Fibroblast of skin of right biceps (primary cell): ENCODE measurements around the gene ZFAND4.
"Not testable (repeated sequence)": the region's sequence is repeated elsewhere in the genome, so short reads cannot be mapped to it uniquely, and the experiment has no call there.

Source experiments
- DNase-seq: peaks from one replicate; pipeline ENCODE4 v3.0.0-alpha.2; 2013

Gene ZFAND4

DNA sequence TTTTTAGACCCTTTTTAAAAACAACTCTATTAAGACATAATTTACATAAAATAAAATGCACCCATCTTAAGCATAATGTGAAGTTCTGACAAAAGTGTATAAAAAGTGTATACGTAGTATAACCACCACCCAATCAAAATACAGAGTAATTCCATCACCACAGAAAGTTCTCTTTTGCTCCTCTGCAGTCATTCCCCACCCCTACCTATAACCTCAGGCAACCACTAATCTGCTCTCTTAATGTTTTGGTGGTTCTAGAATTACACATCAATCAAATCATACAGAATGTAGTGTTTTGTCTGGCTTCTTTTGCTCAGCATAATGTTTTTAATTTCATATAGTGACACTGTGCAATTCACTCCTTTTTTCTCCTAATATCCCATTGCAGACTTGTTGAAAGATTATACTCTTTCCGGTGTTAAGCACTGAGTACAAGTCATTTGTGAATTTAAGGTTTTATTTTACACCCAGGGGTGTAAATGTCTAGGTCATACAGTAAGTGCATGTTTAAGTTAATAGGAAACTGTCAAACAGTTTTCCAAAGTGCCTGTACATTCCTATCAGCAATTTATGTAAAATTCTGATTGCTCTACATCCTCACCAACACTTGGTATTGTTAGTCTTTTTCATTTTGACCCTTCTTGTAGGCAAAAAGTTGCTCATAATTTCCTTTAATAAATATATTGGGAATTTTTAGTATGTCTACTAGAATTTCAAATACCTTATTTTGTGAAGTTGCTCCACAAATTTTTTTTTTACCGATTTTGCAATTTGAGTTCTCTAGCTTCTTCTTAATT, 86.3 kb downstream of the ZFAND4 start:
- DNase-seq: no peak

DNA sequence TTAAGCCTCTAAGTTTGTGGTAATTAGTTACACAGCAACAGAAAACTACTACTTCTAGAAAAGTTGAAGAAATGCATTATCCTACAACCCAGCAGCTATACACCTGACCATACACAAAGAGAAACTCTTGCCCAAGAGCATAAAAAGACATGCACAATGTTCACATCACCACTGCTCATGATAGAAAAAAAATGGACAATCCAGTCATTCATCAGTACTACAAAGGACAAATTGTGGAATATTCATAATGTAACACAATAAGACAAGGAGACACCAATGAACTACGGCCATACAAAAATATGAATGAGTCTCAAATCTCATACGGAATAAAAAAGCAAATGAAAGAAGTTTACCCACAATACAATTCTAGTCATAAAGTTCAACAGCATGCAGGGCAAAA, 87.4 kb downstream of the ZFAND4 start:
- DNase-seq: no peak

DNA sequence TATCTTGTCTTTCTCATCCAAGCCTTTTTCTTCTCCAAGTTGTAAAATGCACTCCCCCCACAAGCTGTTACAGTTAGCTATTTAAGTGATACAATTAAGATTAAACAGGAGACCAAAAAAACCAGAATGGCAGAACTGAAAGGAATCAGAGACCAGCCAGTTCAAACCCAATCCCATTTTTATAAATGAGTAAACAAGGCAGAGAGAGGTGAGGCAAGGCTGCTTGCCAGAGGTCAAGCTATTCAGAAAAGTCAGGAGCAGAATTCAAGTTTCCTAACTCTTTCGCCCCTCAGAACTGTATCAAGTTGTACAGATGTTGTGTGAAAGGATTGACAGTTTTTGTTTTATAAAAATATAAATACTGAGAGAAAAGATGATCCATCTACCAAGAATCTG, 90.2 kb downstream of the ZFAND4 start:
- DNase-seq: no peak

DNA sequence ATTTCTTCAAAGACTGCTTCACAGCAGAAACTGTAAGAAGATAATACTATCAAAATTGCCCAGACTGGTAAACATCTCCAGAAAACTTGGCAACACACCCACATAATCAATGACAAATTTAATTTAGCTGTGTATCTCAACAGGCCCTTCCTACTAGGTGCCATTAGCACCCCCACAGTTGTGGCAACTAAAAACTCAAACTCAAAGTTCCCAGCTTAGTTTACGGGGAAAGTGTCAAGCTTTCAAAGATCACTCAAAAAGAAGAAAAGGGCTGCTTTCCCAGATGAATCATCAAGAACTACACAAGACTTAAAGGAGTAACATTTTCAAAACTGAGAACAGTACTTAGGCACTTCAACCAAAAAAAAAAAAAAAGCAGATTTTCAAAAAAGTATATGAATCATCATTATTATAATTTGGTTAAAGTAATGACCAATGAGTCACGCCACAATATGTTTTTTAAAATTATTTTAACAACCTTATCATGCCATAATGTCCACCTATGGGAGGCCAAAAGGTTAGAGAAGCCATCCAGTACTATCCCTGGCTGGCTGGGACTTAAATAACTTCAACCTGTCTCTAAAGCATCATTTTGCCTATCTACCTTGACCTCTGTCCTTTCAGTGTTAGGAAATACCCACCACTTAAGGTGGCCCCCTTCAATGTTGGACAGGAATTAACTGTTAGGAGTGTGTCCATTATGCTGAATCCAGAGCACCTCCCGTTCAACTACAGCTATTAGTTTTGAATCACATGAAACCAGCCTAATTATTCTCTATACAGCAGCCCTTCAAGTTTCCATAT, 90.8 kb downstream of the ZFAND4 start:
- no peak for DNase-seq

DNA sequence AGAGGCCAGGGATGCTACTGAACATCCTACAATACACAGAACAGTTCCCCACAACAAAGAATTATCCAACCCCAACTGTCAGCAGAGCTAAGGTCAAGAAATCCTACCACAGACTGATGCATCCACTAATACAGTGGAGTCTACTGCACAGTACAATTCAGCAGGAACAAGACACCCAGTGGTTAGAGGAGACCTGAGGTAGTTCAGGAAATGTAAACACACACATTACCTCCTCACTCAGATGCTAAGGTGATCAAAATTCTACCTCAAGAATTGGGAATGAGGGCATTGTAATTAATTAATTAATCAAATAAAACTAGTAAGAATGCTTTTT, 91.4 kb downstream of the ZFAND4 start:
- no peak for DNase-seq

DNA sequence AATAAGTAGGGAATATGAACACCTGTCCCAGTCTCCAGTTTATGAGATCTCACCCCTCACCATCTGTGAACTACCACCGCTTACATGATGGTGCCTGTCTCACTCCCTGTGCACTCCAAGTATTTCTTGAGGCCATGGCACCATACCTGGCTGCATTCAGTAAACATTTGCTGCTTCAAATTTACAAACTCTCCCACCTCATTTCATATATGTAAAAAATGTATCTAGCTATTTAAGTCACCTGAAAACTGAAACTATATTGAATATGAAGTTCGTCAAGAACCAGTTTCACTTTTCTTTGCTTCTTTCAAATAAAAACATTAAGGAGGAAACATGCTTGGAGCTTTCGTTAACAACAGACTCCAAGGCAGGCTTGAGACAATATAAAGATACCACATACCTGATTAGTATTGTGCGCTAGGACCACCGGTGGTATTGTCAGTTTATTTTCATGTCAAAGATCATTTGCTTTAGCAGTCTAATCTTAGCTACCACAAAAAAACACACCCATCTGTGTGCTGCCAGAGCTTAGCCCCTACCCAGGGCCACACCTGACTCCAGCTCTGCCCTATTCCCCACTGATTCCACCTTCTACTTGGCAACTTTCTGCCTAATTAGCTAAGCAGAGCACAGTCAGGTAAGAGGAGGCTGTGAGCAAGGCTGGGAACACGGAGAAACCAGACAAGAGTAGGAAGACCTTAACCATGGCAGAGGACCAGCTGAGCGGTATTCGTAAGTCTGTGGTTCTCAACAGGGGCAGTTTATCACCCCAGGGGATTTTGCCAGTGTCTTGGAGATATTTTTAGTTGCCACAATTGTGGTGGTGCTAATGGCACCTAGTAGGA, 92.0 kb downstream of the ZFAND4 start:
- DNase-seq: no peak

DNA sequence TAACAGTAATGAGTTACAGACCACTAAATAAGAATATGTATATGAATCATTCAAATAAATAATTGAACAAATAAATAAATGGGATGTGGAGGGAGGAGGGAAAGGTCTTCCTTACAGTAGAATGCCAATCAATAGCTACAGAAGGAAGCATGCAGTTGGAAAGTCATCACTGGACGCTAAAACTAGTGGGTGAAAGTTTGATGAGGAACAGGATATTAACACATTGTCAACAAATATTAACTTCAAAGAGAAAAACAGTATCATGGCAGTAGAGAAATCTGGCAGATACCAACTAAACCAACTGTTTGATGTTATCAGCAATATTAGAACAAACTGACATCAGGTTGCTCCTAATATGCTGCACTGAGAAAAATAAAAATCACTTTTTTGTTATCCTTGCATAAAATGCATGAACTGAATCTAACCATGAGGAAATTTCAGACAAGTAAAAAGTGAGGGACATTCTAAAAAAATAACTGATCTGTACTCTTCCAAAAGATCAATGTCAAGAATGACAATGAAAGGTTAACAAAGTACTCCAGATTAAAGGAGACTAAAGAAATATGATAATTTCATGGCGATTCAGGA, 94.1 kb downstream of the ZFAND4 start:
- no peak for DNase-seq

DNA sequence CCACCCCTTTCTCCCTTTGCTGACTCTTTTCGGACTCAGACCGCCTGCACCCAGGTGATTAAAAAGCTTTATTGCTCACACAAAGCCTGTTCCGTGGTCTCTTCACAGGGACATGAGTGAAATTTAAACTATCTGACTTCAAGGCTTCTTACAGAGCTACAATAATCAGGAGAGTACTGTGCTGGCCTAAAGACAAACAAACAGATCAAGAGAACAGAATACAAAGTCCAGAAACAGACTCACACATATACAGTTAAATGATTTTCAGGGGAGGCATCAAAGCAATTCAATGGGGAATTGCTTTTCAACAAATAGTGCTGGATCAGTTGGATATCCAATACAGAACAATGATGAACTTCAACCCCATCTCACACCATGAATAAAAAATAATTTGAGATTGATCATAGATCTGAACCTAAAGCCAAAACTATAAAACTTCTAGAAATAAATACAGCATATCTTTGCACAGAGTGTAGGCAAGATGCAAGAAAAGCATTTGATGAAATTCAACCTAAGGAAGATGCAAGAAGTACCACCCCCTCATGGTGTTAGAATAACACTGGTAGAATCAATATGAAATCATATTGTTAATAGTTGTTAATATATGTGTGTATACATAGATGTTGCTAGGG, 96.5 kb downstream of the ZFAND4 start:
- no peak for DNase-seq

DNA sequence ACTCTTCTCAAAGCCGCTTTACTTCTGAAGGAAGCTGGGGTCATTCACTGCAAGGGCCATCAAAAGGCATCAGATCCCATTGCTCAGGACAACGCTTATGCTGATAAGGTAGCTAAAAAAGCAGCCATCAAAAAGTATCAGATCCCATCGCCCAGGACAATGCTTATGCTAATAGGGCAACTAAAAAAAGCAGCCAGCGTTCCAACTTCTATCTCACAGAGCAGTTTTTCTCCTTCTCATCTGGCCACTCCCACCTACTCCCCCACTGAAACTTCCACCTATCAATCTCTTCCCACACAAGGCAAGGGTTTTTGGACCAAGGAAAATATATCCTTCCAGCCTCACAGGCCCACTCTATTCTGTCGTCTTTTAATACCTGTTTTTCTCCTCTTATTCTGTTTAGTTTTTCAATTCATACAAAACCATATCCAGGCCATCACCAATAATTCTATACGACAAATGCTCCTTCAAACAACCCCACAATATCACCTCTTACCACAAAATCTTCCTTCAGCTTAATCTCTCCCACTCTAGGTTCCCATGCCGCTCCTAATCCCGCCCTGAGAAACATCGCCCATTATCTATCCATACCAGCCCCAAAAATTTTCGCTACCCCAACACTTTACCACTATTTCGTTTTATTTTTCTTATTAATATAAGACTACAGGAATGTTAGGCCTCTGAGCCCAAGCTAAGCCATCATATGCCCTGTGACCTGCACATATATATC, 97.4 kb downstream of the ZFAND4 start:
- DNase-seq: not testable (repeated sequence)

DNA sequence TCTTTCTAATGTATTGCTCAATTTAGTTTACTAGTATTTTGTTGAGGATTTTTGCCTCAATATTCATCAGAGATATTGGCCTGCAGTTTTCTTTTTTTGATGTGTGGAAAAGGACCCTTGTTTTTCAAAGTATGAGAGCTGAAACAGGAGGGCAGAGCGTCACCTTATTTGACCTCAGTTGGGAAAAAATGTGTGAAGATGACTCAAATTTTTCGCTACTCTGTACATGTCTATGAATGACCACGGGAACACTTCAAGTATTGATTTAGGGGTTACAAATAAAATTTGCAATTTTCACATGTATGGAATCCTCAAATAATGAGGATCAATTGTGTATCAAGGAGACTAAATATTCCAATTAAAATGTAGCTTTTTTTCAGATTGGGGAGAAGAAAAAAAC, 103.1 kb downstream of the ZFAND4 start:
- no peak for DNase-seq

DNA sequence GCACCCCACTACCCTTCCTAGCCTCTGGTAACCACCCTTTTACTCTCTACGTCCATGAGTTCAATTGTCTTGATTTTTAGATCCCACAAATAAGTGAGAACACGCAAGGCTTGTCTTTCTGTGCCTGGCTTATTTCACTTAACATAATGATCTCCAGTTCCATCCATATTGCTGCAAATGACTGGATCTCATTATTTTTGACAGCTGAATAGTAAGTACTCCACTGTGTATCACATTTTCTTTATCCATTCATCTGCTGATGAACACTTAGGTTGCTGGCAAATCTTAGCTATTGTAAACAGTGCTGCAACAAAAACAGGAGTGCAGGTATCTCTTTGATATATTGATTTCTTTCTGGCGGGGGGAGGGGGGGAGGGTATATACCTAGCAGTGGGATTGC, 106.2 kb downstream of the ZFAND4 start:
- no peak for DNase-seq
